GM20000 (cell line): Measurements from ENCODE around the gene TSHZ2.

Source experiments
- DNase-seq: peaks from one replicate; pipeline ENCODE4 v3.0.0; 2012; ENCODE audit warnings: low spot score
- TF ChIP-seq, protein P1 (sequence below): IDR thresholded peaks from 2 replicates; pipeline ENCODE4 v1.5.1; 2012; ENCODE audit warnings: mild to moderate bottlenecking, control low read depth; ENCODE audit errors: extremely low read depth, missing control alignments

TSHZ2 gene

GRCh38 chr20:53279735-53280134 lies 307.6 kb downstream of the TSHZ2 start:
- DNase-seq = no peak
- TF ChIP-seq, protein P1, sequence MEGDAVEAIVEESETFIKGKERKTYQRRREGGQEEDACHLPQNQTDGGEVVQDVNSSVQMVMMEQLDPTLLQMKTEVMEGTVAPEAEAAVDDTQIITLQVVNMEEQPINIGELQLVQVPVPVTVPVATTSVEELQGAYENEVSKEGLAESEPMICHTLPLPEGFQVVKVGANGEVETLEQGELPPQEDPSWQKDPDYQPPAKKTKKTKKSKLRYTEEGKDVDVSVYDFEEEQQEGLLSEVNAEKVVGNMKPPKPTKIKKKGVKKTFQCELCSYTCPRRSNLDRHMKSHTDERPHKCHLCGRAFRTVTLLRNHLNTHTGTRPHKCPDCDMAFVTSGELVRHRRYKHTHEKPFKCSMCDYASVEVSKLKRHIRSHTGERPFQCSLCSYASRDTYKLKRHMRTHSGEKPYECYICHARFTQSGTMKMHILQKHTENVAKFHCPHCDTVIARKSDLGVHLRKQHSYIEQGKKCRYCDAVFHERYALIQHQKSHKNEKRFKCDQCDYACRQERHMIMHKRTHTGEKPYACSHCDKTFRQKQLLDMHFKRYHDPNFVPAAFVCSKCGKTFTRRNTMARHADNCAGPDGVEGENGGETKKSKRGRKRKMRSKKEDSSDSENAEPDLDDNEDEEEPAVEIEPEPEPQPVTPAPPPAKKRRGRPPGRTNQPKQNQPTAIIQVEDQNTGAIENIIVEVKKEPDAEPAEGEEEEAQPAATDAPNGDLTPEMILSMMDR = no peak

GRCh38 chr20:53281557-53282117 lies 309.5 kb downstream of the TSHZ2 start:
- DNase-seq = no peak
- TF ChIP-seq, protein P1 = no peak

GRCh38 chr20:53282217-53282955 lies 310.2 kb downstream of the TSHZ2 start:
- no peak for DNase-seq
- TF ChIP-seq, protein P1 = no peak

DNA sequence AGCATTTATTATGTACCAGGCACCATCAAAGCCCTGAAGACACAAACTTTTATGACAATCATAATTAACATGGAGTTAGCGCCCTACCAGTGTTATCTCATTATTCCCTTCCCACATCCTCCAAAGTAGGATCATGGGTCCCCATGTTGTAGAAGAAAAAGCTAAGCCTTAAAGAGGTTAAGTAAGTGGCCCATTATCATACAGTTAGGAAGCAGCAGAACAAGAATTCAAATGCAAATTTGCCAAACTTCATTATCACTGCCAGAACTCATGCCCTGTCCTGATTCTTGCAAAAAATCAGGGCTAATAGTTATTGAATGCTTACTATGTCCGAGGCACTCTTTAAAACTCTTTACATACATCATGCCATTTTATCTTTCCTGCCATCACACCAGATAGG lies 310.9 kb downstream of the TSHZ2 start:
- TF ChIP-seq, protein P1 = no peak
- DNase-seq = no peak

DNA sequence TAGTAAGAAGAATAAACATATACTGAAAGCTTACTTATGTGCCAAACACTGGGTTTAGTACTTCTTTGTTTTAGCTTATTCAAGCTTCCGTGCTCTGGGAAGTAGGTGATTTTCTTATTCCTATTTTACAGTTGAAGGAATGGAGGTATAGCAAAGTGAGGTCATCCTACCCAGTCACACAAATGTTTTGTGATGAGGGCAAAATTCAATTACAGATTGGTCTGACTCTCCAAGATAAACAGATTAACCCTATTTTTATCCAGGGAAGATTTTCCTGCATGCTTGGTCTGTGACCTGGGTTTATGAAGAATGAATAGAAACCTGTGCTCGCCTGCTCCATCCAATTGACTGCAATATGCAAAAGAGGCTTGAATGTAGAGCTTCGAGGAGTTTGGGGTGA lies 311.4 kb downstream of the TSHZ2 start:
- DNase-seq = no peak
- TF ChIP-seq, protein P1 = no peak

DNA sequence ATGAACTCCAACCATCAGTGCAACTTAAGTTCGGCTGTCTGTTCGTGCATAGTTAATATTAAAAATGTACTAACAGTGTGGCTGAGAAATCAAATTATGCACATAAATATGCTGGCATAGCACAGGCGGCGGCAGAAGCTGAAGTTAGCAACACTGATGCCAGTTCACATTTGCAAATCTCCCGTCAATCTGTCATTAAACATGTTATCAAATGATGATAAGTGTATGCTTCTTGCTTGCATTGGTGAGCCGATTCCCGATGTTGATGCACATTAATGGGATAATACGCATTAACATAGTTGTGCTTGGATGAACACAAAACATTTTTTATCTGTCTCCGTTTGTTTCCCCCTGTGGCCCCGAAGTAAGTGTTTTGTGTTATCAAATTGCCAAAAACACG lies 312.1 kb downstream of the TSHZ2 start:
- TF ChIP-seq, protein P1 = no peak
- DNase-seq = no peak

GRCh38 chr20:53284696-53285095 lies 312.5 kb downstream of the TSHZ2 start:
- TF ChIP-seq, protein P1 = no peak
- no peak for DNase-seq
